GM12878 (cell line): ENCODE measurements around the gene SLC22A4. TPM values are rescaled to one million over a fixed set of nuclear protein-coding genes. Genes with fewer than 3 reads are reported as not detected.

Source experiments
- ATAC-seq: fragments of 200-7000 bp; cut with Tn5 transposase; 3 replicates; pipeline ENCODE4 v1.9.1; 2020; ENCODE audit warnings: mild to moderate bottlenecking, moderate library complexity
- BruUV-seq: library from RNA; stranded (reverse); fragments of 400-500 nt; replicated peaks from 2 replicates; lab custom pipeline; 2021; lab: Mats Ljungman, UMichigan
- CTCF ChIA-PET: fragments of 300-600 bp; sonication (Branson Sonifier 250); formaldehyde crosslinking; extraction: SDS; loops from one replicate; lab custom pipeline; 2021; ENCODE audit warnings: inconsistent platforms; lab: Yijun Ruan, JAX
- POLR2A ChIA-PET: fragments of 350-600 bp; formaldehyde crosslinking; extraction: SDS; loops from one replicate; lab custom pipeline; 2021; ENCODE audit warnings: inconsistent platforms; lab: Charles Lee
- RAD21 ChIA-PET: fragments of 300-600 bp; sonication (Branson Sonifier 250); formaldehyde crosslinking; loops from one replicate; lab custom pipeline; 2023; ENCODE audit warnings: antibody characterized with exemption; ENCODE audit not compliant: unreplicated experiment; lab: Charles Lee
- SMC1A ChIA-PET: fragments of 300-600 bp; sonication (Branson Sonifier 250); formaldehyde crosslinking; loops from one replicate; lab custom pipeline; 2023; ENCODE audit not compliant: unreplicated experiment, uncharacterized antibody; lab: Charles Lee
- DNase-seq: peaks from one replicate; pipeline ENCODE4 v3.0.0-alpha.2; 2011; ENCODE audit warnings: low read depth, low spot score
- FAIRE-seq: peaks from 3 replicates; lab custom pipeline; 2011; peaks lifted over from hg19 to GRCh38; lab: Jason Lieb, UNC
- H2AFZ ChIP-seq: 2 replicates; pipeline ENCODE4 v1.6.0; 2011; ENCODE audit warnings: low read depth, low read length, control low read depth; ENCODE audit not compliant: control insufficient read depth
- H3K27ac ChIP-seq: 2 replicates; pipeline ENCODE4 v1.5.1; 2011; ENCODE audit warnings: control low read depth; ENCODE audit not compliant: control insufficient read depth, insufficient read depth
- H3K27me3 ChIP-seq, 2 experiments: replicated peaks in 1 of 2; 2 replicates each; pipeline versions ENCODE4 v1.6.0 to v1.6.1; 2011; ENCODE audit warnings: low read length in 1 of 2; ENCODE audit not compliant: control insufficient read depth in 2 of 2, insufficient read depth in 2 of 2
- H3K36me3 ChIP-seq, 2 experiments: 2 replicates each; pipeline ENCODE4 v1.5.1; 2011; ENCODE audit warnings: low read length in 1 of 2; ENCODE audit not compliant: control insufficient read depth in 2 of 2, insufficient read depth in 2 of 2
- H3K4me1 ChIP-seq: 2 replicates; pipeline ENCODE4 v1.6.1; 2011; ENCODE audit warnings: mild to moderate bottlenecking, low read length, moderate library complexity, mixed read lengths; ENCODE audit not compliant: control insufficient read depth, insufficient read depth
- H3K4me2 ChIP-seq: 2 replicates; pipeline ENCODE4 v1.6.0; 2011; ENCODE audit warnings: control low read depth; ENCODE audit not compliant: control insufficient read depth, insufficient read depth
- H3K4me3 ChIP-seq: fragments of 200-600 bp; sonication (generic); 2 replicates; pipeline ENCODE4 v1.5.1; 2016
- H3K79me2 ChIP-seq: 2 replicates; pipeline ENCODE4 v1.6.0; 2011; ENCODE audit warnings: low read length; ENCODE audit not compliant: control insufficient read depth, insufficient read depth
- H3K9ac ChIP-seq: 2 replicates; pipeline ENCODE4 v1.8.0; 2011; ENCODE audit warnings: low read length, control low read depth, mixed read lengths; ENCODE audit not compliant: control insufficient read depth, insufficient read depth
- H3K9me3 ChIP-seq: replicated peaks from 3 replicates; pipeline ENCODE4 v1.5.1; 2011; ENCODE audit warnings: mild to moderate bottlenecking, low read length; ENCODE audit not compliant: control insufficient read depth, insufficient read depth
- H4K20me1 ChIP-seq: 2 replicates; pipeline ENCODE4 v1.6.0; 2011; ENCODE audit not compliant: control insufficient read depth, insufficient read depth
- ATF7 ChIP-seq: fragments of 450-650 bp; IDR thresholded peaks from 2 replicates; pipeline ENCODE4 v1.6.1; 2016; ENCODE audit warnings: low read depth, mild to moderate bottlenecking
- DPF2 ChIP-seq: fragments of 450-650 bp; IDR thresholded peaks from 2 replicates; pipeline ENCODE4 v1.6.1; 2017; ENCODE audit warnings: mild to moderate bottlenecking
- EP300 ChIP-seq, 2 experiments: fragments of 150-350 bp in 1 of 2; IDR thresholded peaks; 2 replicates each; pipeline ENCODE4 v1.6.1; 2011 to 2012; ENCODE audit warnings: low read depth in 2 of 2, low read length in 2 of 2, borderline replicate concordance in 1 of 2, improper control_type of control experiment in 1 of 2, inconsistent platforms in 1 of 2; ENCODE audit not compliant: control insufficient read depth in 1 of 2
- ESRRA ChIP-seq: IDR thresholded peaks from 2 replicates; pipeline ENCODE4 v1.6.1; 2012; ENCODE audit warnings: mild to moderate bottlenecking, low read length, improper control_type of control experiment
- EZH2 ChIP-seq: IDR thresholded peaks from 2 replicates; pipeline ENCODE4 v1.6.1; 2012; ENCODE audit warnings: low read depth, mild to moderate bottlenecking, control low read depth, inconsistent platforms, low read length, borderline replicate concordance; ENCODE audit not compliant: control insufficient read depth
- HDAC6 ChIP-seq: fragments of 200-600 bp; sonication (generic); IDR thresholded peaks from one replicate; pipeline ENCODE4 v1.8.0; 2017; ENCODE audit warnings: antibody characterized with exemption; ENCODE audit not compliant: unreplicated experiment
- NFXL1 ChIP-seq: fragments of 450-650 bp; IDR thresholded peaks from 2 replicates; pipeline ENCODE4 v1.6.1; 2017; ENCODE audit warnings: antibody characterized with exemption, mild to moderate bottlenecking, borderline replicate concordance
- NR2C1 ChIP-seq: fragments of 450-650 bp; IDR thresholded peaks from 2 replicates; pipeline ENCODE4 v1.6.1; 2017; ENCODE audit warnings: antibody characterized with exemption, mild to moderate bottlenecking, moderate library complexity
- RB1 ChIP-seq: fragments of 450-650 bp; formaldehyde crosslinking; IDR thresholded peaks from 2 replicates; pipeline ENCODE4 v1.6.1; 2017; ENCODE audit warnings: mild to moderate bottlenecking, borderline replicate concordance
- RBBP5 ChIP-seq: fragments of 200-600 bp; sonication (generic); conservative IDR thresholded peaks from 2 replicates; pipeline ENCODE4 v1.6.1; 2016
- RELB ChIP-seq: fragments of 450-650 bp; IDR thresholded peaks from 2 replicates; pipeline ENCODE4 v1.6.1; 2017; ENCODE audit warnings: low read depth, mild to moderate bottlenecking, moderate library complexity
- ZBTB4 ChIP-seq: fragments of 450-650 bp; formaldehyde crosslinking; IDR thresholded peaks from 2 replicates; pipeline ENCODE4 v1.4.0; 2022; ENCODE audit warnings: mild to moderate bottlenecking, moderate library complexity
- WGBS: methylation state at CpG from one replicate; pipeline ENCODE4 v1.1.6; 2016; ENCODE audit warnings: low lambda C conversion rate; ENCODE audit not compliant: insufficient replicate concordance, insufficient coverage; ENCODE audit errors: missing lambda C conversion rate; 5-methylcytosine and 5-hydroxymethylcytosine counted together
- in situ Hi-C: fragments of 300-500 bp; cut with MboI; formaldehyde crosslinking; loops from 9 replicates; pipeline ENCODE4 v1.14.3; 2018; ENCODE audit warnings: mixed read lengths
- intact Hi-C: fragments of 100-400 bp; cut with micrococcal nuclease; formaldehyde crosslinking; loops from one replicate; pipeline ENCODE4 v1.14.2; 2022; ENCODE audit not compliant: unreplicated experiment
- polyA plus RNA-seq, 11 experiments: library from polyadenylated mRNA; depleted of rRNA in 4 of 11; unstranded in 6 of 11; stranded (reverse) in 5 of 11; fragments of >200 nt; fragmentation: Nextera tagmentation in 4 of 11; fragmentation: Illumina TruSeq in 1 of 11; extraction: Ambion mirVana in 4 of 11; extraction: Trizol in 1 of 11; gene quantifications; 1 replicate in 1 of 11; 2 replicates in 10 of 11; pipeline versions ENCODE4 v1.2.1 to v1.2.3, GENCODE V29; 2011 to 2016; ENCODE audit warnings: inconsistent platforms in 2 of 11, missing spikeins in 2 of 11, low read depth in 1 of 11
- total RNA-seq, 4 experiments: library from RNA; depleted of rRNA in 3 of 4; stranded (reverse); fragments of >200 nt in 3 of 4; fragmentation: Illumina TruSeq in 1 of 4; extraction: Trizol in 1 of 4; gene quantifications; 2 replicates each; pipeline versions ENCODE4 v1.2.1 to v1.2.3, GENCODE V29; 2013 to 2021
- TF ChIP-seq, protein P1 (sequence below), 3 experiments: IDR thresholded peaks in 2 of 3; conservative IDR thresholded peaks in 1 of 3; 2 replicates each; pipeline ENCODE4 v1.5.1; 2011; ENCODE audit warnings: low read depth in 3 of 3, low read length in 3 of 3, mild to moderate bottlenecking in 3 of 3, control low read depth in 2 of 3, moderate library complexity in 2 of 3, inconsistent platforms in 1 of 3, mixed read lengths in 1 of 3; ENCODE audit not compliant: control insufficient read depth in 2 of 3, insufficient read depth in 1 of 3; ENCODE audit errors: extremely low read depth in 1 of 3

Gene SLC22A4
- total and polyA plus RNA-seq, 10 of the 15 experiments (the other 5 are each of a cell fraction or from before 2014, with no cell fraction given), result 0.04 to 0.61 (median 0.10) TPM; not detected in 2

DNA sequence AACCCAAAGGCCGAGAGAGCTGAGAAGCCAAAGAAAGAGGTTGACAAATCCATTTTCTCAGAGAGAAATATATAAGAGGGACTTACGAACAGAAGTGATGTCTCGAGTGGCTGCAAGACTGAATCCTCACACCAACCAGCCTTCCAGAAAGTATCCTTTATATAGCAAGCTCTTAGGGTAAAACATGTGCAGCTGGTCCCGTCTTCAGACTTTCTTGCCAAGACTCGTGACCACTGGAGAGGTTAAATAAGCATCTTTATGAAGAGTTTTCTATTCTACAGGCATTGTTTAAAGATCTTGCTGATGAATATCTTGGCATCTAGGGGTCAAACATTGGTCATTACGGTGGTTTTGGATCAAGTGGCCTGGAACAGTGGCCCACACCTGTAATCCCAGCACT, 16.9 kb upstream of the SLC22A4 start:
- ChIA-PET RAD21 (interaction anchor here (1.0 kb wide), 1 partner anchor 40 kb away, joined by 3 read pairs; no protein-coding TSS in a partner anchor), SMC1A (interaction anchor here (0.8 kb wide), 1 partner anchor 10 kb away, joined by 3 read pairs; no protein-coding TSS in a partner anchor), CTCF (interaction anchor here (3.5 kb wide), 1 partner anchor 40 kb away, joined by 16 read pairs; no protein-coding TSS in a partner anchor), POLR2A (no interaction called here)
- Histone ChIP-seq H3K27me3 (no peaks in the 10 kb centered on the region; a peak in 1 of 4 replicates), H3K36me3 (no peaks in the 10 kb centered on the region), H4K20me1 (no peaks in the 10 kb centered on the region), H3K79me2 (no peaks in the 10 kb centered on the region), H3K4me2 (no peak overlapping the region), H3K9me3 (no peaks in the 10 kb centered on the region), H2AFZ (no peak overlapping the region), H3K27ac (no peak overlapping the region), H3K4me1 (no peaks in the 10 kb centered on the region), H3K9ac (no peak overlapping the region), H3K4me3 (no peak overlapping the region)
- intact Hi-C loops, result no loop called here
- DNase-seq (no peak), FAIRE-seq (no peak), ATAC-seq (no peak)
- no TSS peak for BruUV-seq
- WGBS, result 35% methylated on average over 6 of the region's 6 CpGs
- in situ Hi-C loops, result no loop called here
- TF ChIP-seq ATF7 (no peak), DPF2 (no peak), RELB (no peak), HDAC6 (no peak), ESRRA (no peak), NR2C1 (no peak), EP300 (IDR thresholded peaks at IDR 0.05; ENCODE audit: borderline replicate concordance in 1 of 2, control insufficient read depth in 1 of 2, low read depth in 2 of 2, low read length in 2 of 2) (no peak), RB1 (no peak), RBBP5 (no peak), EZH2 (no peak), ZBTB4 (CRISPR knock-in tag) (no peak), NFXL1 (no peak)
- TF ChIP-seq, protein P1, sequence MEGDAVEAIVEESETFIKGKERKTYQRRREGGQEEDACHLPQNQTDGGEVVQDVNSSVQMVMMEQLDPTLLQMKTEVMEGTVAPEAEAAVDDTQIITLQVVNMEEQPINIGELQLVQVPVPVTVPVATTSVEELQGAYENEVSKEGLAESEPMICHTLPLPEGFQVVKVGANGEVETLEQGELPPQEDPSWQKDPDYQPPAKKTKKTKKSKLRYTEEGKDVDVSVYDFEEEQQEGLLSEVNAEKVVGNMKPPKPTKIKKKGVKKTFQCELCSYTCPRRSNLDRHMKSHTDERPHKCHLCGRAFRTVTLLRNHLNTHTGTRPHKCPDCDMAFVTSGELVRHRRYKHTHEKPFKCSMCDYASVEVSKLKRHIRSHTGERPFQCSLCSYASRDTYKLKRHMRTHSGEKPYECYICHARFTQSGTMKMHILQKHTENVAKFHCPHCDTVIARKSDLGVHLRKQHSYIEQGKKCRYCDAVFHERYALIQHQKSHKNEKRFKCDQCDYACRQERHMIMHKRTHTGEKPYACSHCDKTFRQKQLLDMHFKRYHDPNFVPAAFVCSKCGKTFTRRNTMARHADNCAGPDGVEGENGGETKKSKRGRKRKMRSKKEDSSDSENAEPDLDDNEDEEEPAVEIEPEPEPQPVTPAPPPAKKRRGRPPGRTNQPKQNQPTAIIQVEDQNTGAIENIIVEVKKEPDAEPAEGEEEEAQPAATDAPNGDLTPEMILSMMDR (IDR thresholded peaks at IDR 0.05 in 2 of 3, conservative IDR thresholded peaks at IDR 0.05 in 1 of 3; ENCODE audit: control insufficient read depth in 2 of 3, extremely low read depth in 1 of 3, insufficient read depth in 1 of 3, low read depth in 3 of 3, low read length in 3 of 3), result no peak
